ENCODE results near the gene FBN1. TPM values are rescaled to one million over a fixed set of nuclear protein-coding genes. Genes with fewer than 3 reads are reported as not detected.

FBN1 gene
- total RNA-seq, 1 donor: 1,556 TPM

DNA sequence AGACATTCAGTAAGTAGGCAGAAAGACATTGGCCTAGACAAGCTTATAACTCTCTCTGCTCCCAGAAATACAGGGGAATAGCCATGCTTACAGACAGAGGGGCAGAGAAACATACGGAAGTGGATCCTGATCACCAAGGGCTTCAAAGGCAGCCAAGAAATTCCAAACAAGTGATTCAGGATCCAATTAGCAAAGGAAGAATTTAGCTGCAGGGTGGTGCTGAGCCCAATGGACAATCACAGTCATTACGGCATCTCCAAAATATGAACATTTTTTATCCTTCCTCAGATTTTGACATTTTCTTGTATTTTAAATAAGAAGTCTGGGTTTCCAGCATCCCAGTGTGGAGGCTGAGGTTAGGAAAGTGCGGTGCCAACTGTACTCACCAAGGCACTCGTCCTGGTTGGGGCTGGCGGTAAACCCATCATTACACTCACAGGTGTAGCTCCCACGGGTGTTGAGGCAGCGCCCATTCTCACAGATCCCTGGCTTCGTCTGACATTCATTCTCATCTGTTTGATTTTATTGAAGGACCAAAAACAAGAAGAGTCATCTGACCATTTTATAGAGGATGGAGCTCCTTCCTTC is 217.5 kb downstream of the FBN1 start:
- Histone ChIP-seq H2AFZ (ENCODE audit: low read length) (no peak overlapping the region), H3K4me2 (ENCODE audit: insufficient read depth, low read length) (peak overlapping the region; percentile 17)

DNA sequence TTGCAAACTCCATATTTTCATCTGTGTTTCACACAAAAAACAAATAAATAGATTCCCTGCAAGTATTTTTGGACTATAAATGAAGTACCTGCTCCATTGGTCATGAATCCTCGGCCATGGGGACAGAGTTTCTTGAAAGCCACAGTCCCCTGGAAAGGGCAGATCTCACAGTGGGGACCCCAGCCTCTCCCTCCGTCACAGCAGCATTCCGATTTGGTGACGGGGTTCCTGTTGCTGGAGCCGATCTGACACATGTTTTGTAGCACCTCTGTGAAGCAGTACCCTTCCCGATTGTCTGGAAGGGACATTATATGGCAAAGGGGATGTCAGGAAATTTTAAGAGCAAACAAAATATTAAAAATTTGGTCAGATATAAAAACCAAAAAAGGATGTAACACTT is 218.0 kb downstream of the FBN1 start:
- Histone ChIP-seq H3K4me1 (ENCODE audit: insufficient read depth, low read length) (peaks cover 28% of the 10 kb centered on the region), H3K27ac (ENCODE audit: low read depth, low read length) (peak overlapping the region; percentile 69), H3K4me2 (ENCODE audit: insufficient read depth, low read length) (peak overlapping the region; percentile 17), H3K36me3 (ENCODE audit: insufficient read depth, low read length) (peaks cover 96% of the 10 kb centered on the region), H3K9me3 (ENCODE audit: low read depth, low read length) (no peaks in the 10 kb centered on the region), H2AFZ (ENCODE audit: low read length) (no peak overlapping the region), H4K20me1 (ENCODE audit: insufficient read depth, low read length) (no peaks in the 10 kb centered on the region), H3K4me3 (ENCODE audit: insufficient read depth, low read length) (no peak overlapping the region), H3K79me2 (ENCODE audit: insufficient read depth, low read length) (peaks cover 13% of the 10 kb centered on the region), H3K27me3 (ENCODE audit: insufficient read depth, low read length) (no peaks in the 10 kb centered on the region)
- DNase-seq (ENCODE audit: insufficient read length, low spot score, missing footprints): no peak
- TF ChIP-seq, protein P1, sequence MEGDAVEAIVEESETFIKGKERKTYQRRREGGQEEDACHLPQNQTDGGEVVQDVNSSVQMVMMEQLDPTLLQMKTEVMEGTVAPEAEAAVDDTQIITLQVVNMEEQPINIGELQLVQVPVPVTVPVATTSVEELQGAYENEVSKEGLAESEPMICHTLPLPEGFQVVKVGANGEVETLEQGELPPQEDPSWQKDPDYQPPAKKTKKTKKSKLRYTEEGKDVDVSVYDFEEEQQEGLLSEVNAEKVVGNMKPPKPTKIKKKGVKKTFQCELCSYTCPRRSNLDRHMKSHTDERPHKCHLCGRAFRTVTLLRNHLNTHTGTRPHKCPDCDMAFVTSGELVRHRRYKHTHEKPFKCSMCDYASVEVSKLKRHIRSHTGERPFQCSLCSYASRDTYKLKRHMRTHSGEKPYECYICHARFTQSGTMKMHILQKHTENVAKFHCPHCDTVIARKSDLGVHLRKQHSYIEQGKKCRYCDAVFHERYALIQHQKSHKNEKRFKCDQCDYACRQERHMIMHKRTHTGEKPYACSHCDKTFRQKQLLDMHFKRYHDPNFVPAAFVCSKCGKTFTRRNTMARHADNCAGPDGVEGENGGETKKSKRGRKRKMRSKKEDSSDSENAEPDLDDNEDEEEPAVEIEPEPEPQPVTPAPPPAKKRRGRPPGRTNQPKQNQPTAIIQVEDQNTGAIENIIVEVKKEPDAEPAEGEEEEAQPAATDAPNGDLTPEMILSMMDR (IDR thresholded peaks at IDR 0.05; ENCODE audit: extremely low read depth, low read depth, low read length): no peak

More for the DNA sequence above, 217.5 kb downstream of the FBN1 start:
- H4K20me1 ChIP-seq (ENCODE audit: insufficient read depth, low read length): no peaks in the 10 kb centered on the region
- peaks cover 13% of the 10 kb centered on the region for H3K79me2 ChIP-seq (ENCODE audit: insufficient read depth, low read length)
- TF ChIP-seq, protein P1 (IDR thresholded peaks at IDR 0.05; ENCODE audit: extremely low read depth, low read depth, low read length): no peak
- no peak overlapping the region for H3K4me3 ChIP-seq (ENCODE audit: insufficient read depth, low read length)
- peaks cover 97% of the 10 kb centered on the region for H3K36me3 ChIP-seq (ENCODE audit: insufficient read depth, low read length)
- DNase-seq (ENCODE audit: insufficient read length, low spot score, missing footprints): peak; percentile 86
- peak overlapping the region; percentile 69 for H3K27ac ChIP-seq (ENCODE audit: low read depth, low read length)
- H3K27me3 ChIP-seq (ENCODE audit: insufficient read depth, low read length): no peaks in the 10 kb centered on the region
- peaks cover 28% of the 10 kb centered on the region for H3K4me1 ChIP-seq (ENCODE audit: insufficient read depth, low read length)
- no peaks in the 10 kb centered on the region for H3K9me3 ChIP-seq (ENCODE audit: low read depth, low read length)

DNA sequence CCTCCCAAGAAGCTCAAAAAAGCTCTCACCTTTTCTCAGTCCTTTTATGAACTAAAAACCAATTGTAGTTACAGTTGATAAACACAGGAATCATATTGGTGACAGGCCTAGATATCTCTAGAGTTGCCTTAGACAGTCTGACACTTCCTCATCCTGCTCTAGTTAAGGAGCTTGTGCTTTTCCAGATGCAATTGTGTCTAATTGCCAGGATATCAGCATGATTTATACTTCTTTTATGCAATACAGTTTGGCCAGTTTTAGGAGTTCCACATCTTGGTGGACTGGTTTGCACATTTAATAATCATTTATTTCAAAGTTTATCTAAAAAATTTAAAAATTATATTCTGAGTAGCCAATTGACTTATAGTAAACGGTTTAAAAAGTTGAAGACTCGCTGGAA is 218.6 kb downstream of the FBN1 start:
- Histone ChIP-seq H3K9me3 (ENCODE audit: low read depth, low read length) (no peaks in the 10 kb centered on the region), H2AFZ (ENCODE audit: low read length) (no peak overlapping the region), H3K27ac (ENCODE audit: low read depth, low read length) (no peak overlapping the region), H3K36me3 (ENCODE audit: insufficient read depth, low read length) (peaks cover 96% of the 10 kb centered on the region), H4K20me1 (ENCODE audit: insufficient read depth, low read length) (no peaks in the 10 kb centered on the region), H3K4me3 (ENCODE audit: insufficient read depth, low read length) (no peak overlapping the region), H3K27me3 (ENCODE audit: insufficient read depth, low read length) (no peaks in the 10 kb centered on the region), H3K4me2 (ENCODE audit: insufficient read depth, low read length) (no peak overlapping the region), H3K79me2 (ENCODE audit: insufficient read depth, low read length) (peaks cover 11% of the 10 kb centered on the region), H3K4me1 (ENCODE audit: insufficient read depth, low read length) (peaks cover 28% of the 10 kb centered on the region)
- no peak for DNase-seq (ENCODE audit: insufficient read length, low spot score, missing footprints)
- TF ChIP-seq, protein P1 (IDR thresholded peaks at IDR 0.05; ENCODE audit: extremely low read depth, low read depth, low read length): no peak

DNA sequence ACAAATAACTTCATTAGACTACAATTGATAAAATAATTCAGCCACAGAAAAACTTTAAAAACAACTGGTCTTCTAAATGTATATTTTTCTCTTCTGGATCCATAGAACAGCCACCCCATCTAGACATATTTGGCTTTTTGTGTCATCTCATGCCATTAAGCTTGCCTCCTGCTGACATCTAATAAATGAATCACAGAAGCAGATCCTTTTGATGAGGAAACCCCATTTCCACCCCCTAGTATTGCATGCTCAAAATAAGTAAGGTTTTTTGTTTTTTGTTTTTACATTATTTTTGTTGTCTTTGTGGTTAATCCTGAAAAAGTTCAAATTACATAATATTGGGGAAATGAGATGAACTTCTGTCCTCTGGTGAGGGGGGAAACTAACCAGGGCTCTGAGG is 219.5 kb downstream of the FBN1 start:
- Histone ChIP-seq H3K36me3 (ENCODE audit: insufficient read depth, low read length) (peaks cover 97% of the 10 kb centered on the region), H3K27ac (ENCODE audit: low read depth, low read length) (peak overlapping the region; percentile 15), H3K9me3 (ENCODE audit: low read depth, low read length) (no peaks in the 10 kb centered on the region), H3K4me3 (ENCODE audit: insufficient read depth, low read length) (no peak overlapping the region), H3K4me1 (ENCODE audit: insufficient read depth, low read length) (peaks cover 28% of the 10 kb centered on the region), H2AFZ (ENCODE audit: low read length) (no peak overlapping the region), H4K20me1 (ENCODE audit: insufficient read depth, low read length) (no peaks in the 10 kb centered on the region), H3K27me3 (ENCODE audit: insufficient read depth, low read length) (no peaks in the 10 kb centered on the region), H3K79me2 (ENCODE audit: insufficient read depth, low read length) (peaks cover 11% of the 10 kb centered on the region), H3K4me2 (ENCODE audit: insufficient read depth, low read length) (no peak overlapping the region)
- DNase-seq (ENCODE audit: insufficient read length, low spot score, missing footprints): no peak
- TF ChIP-seq, protein P1 (IDR thresholded peaks at IDR 0.05; ENCODE audit: extremely low read depth, low read depth, low read length): no peak
